Esophagus muscularis mucosa (tissue), 4 donors: ENCODE results near the gene METAP1D. TPM values are rescaled to one million over a fixed set of nuclear protein-coding genes. Genes with fewer than 3 reads are reported as not detected.
"Not testable (repeated sequence)": the region's sequence is repeated elsewhere in the genome, so short reads cannot be mapped to it uniquely, and the experiment has no call there.

Experiments used
- DNase-seq: peaks from one replicate; pipeline ENCODE4 v3.0.0-alpha.2; 2017; ENCODE audit errors: extremely low spot score
- H3K27ac ChIP-seq, 4 donors: fragments of 200-600 bp; sonication (generic); replicated peaks in 1 of 4; 1 replicate in 3 of 4; 2 replicates in 1 of 4; pipeline ENCODE4 v1.5.1; 2016 to 2019; ENCODE audit warnings: mild to moderate bottlenecking in 1 of 4
- H3K27me3 ChIP-seq, 4 donors: fragments of 200-600 bp; sonication (generic); one replicate each; pipeline versions ENCODE4 v1.5.1 to v1.6.0; 2016 to 2019
- H3K36me3 ChIP-seq, 4 donors: fragments of 200-600 bp; sonication (generic); one replicate each; pipeline ENCODE4 v1.5.1; 2016 to 2019
- H3K4me1 ChIP-seq, 4 donors: fragments of 200-600 bp; sonication (generic); one replicate each; pipeline ENCODE4 v1.5.1; 2016 to 2019
- H3K4me3 ChIP-seq, 4 donors: fragments of 200-600 bp; sonication (generic); 1 replicate in 2 of 4; 2 replicates in 2 of 4; pipeline ENCODE4 v1.5.1; 2016 to 2019; ENCODE audit warnings: mild to moderate bottlenecking in 4 of 4, moderate library complexity in 1 of 4
- H3K9me3 ChIP-seq, 4 donors: fragments of 200-600 bp; sonication (generic); 1 replicate in 3 of 4; 2 replicates in 1 of 4; pipeline ENCODE4 v1.5.1; 2016 to 2019
- EP300 ChIP-seq: sonication (generic); formaldehyde crosslinking; IDR thresholded peaks from one replicate; pipeline ENCODE4 v1.6.1; 2017; ENCODE audit warnings: antibody characterized with exemption
- POLR2A ChIP-seq: fragments of 450-650 bp; IDR thresholded peaks from one replicate; pipeline ENCODE4 v1.6.1; 2017; ENCODE audit warnings: antibody characterized with exemption, moderate library complexity, mild to moderate bottlenecking, low read depth
- POLR2AphosphoS5 ChIP-seq, 2 donors: sonication (generic); formaldehyde crosslinking; IDR thresholded peaks; one replicate each; pipeline ENCODE4 v1.6.1; 2017; ENCODE audit warnings: antibody characterized with exemption in 2 of 2
- WGBS: methylation state at CpG from one replicate; pipeline ENCODE4 v1.1.5; 2018; 5-methylcytosine and 5-hydroxymethylcytosine counted together
- intact Hi-C: fragments of 100-400 bp; cut with DNase I; formaldehyde crosslinking; loops from one replicate; pipeline ENCODE4 v1.15.1; 2023
- total RNA-seq, 4 donors: library from RNA; depleted of rRNA; stranded (reverse); fragments of >200 nt; gene quantifications; one replicate each; pipeline versions ENCODE4 v1.1.0 to v1.2.1, GENCODE V29; 2016
- TF ChIP-seq, protein P1 (sequence below), 3 experiments: fragments of 200-600 bp in 2 of 3; fragments of 450-650 bp in 1 of 3; sonication (generic) in 2 of 3; IDR thresholded peaks; one replicate each; pipeline ENCODE4 v1.5.1; 2017 to 2019; ENCODE audit warnings: antibody characterized with exemption in 3 of 3, mild to moderate bottlenecking in 2 of 3, moderate library complexity in 1 of 3

Gene METAP1D
- total RNA-seq, 4 donors from 2014 or later: 3.1 to 6.6 (median 4.1) TPM

GRCh38 chr2:172109988-172110811 is 110.4 kb downstream of the METAP1D start:
- no peak overlapping the region for H3K4me3 ChIP-seq
- intact Hi-C loops: loop anchor here (10.0 kb wide), 2 partner anchors 405 to 515 kb away; no protein-coding TSS in a partner anchor
- H3K27me3 ChIP-seq: peaks cover 10 to 80% (median 39%) of the 10 kb centered on the region in 4 donors
- no peak for DNase-seq
- H3K4me1 ChIP-seq: peaks cover 10 to 25% (median 21%) of the 10 kb centered on the region in 4 donors
- H3K9me3 ChIP-seq: no peaks in the 10 kb centered on the region
- 73% methylated on average over 22 of the region's 31 CpGs for WGBS
- TF ChIP-seq POLR2AphosphoS5 (IDR thresholded peaks at IDR 0.05): no peak
- TF ChIP-seq, protein P1, sequence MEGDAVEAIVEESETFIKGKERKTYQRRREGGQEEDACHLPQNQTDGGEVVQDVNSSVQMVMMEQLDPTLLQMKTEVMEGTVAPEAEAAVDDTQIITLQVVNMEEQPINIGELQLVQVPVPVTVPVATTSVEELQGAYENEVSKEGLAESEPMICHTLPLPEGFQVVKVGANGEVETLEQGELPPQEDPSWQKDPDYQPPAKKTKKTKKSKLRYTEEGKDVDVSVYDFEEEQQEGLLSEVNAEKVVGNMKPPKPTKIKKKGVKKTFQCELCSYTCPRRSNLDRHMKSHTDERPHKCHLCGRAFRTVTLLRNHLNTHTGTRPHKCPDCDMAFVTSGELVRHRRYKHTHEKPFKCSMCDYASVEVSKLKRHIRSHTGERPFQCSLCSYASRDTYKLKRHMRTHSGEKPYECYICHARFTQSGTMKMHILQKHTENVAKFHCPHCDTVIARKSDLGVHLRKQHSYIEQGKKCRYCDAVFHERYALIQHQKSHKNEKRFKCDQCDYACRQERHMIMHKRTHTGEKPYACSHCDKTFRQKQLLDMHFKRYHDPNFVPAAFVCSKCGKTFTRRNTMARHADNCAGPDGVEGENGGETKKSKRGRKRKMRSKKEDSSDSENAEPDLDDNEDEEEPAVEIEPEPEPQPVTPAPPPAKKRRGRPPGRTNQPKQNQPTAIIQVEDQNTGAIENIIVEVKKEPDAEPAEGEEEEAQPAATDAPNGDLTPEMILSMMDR (IDR thresholded peaks at IDR 0.05): no peak
- no peak for TF ChIP-seq EP300
- TF ChIP-seq POLR2A: no peak
- H3K36me3 ChIP-seq: no peaks in the 10 kb centered on the region
- H3K27ac ChIP-seq: no peak overlapping the region

DNA sequence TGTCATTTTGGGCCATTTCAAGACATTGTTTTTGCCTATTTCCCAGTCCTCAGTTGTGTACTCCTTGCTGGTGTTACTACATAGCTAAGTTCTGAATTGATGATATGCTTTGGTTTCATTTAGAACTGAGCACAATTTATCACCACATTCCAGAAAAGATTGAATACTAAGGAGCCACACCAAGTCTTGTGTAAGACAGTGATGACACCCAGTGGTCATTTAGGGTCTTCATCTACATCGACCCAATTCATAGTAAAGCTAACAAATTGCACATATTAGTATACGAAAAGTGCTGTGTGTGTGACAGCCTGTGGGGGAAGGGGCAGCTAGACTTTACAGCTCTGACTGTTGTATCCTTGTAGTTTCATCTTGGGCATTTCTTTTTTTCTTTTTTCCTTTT is 113.9 kb downstream of the METAP1D start:
- no peak for DNase-seq
- no peak overlapping the region for H3K27ac ChIP-seq
- intact Hi-C loops: no loop called here
- WGBS: 32% methylated on average over 2 of the region's 2 CpGs
- peaks cover 0 to under 1% (median 0%) of the 10 kb centered on the region in 4 donors for H3K4me1 ChIP-seq
- no peak for TF ChIP-seq EP300
- TF ChIP-seq, protein P1 (IDR thresholded peaks at IDR 0.05): peak in 2 of 3 experiments; percentile 31 to 37
- no peaks in the 10 kb centered on the region for H3K9me3 ChIP-seq
- H3K4me3 ChIP-seq: no peak overlapping the region
- peaks cover 0 to 51% (median 11%) of the 10 kb centered on the region in 4 donors for H3K27me3 ChIP-seq
- no peaks in the 10 kb centered on the region for H3K36me3 ChIP-seq

DNA sequence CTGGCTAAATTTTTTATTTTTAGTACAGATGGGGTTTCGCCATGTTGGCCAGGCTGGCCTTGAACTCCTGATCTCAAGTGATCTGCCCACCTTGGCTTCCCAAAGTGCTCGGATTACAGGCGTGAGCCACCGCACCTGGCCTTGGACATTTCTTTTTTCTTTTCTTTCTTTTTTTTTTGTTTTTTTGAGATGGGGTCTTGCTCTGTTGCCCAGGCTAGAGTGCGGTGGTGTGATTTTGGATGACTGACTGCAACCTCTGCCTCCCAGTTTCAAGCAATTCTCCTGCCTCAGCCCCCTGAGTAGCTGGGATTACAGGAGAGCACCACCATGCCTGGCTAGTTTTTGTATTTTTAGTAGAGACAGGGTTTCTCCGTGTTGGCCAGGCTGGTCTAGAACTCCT is 114.4 kb downstream of the METAP1D start:
- H3K27me3 ChIP-seq: peaks cover 0 to 45% (median 7%) of the 10 kb centered on the region in 4 donors
- H3K36me3 ChIP-seq, intact Hi-C loops, DNase-seq, H3K9me3 ChIP-seq, H3K4me1 ChIP-seq, H3K4me3 ChIP-seq, H3K27ac ChIP-seq: not testable (repeated sequence)
- 93% methylated on average over 6 of the region's 6 CpGs for WGBS

DNA sequence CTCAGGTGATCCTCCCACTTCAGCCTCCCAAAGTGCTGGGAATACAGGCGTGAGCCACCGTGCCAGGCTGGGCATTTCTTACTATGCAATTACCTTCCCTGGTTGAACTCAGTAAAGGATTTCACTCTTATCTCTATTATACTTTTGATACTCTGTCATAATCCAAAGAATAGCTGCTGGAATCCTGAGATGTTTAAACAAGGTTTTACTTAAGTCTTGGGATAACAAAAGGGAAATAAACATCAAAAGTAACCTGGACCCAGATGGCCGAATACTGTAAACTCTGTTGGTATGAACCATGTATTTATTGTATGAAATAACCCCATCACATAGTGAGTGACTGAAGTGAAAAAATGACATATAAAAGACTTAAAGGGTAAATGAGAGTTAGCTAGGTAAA is 114.8 kb downstream of the METAP1D start:
- Histone ChIP-seq H3K9me3 (no peaks in the 10 kb centered on the region), H3K4me3 (no peak overlapping the region), H3K4me1 (no peaks in the 10 kb centered on the region), H3K27ac (no peak overlapping the region), H3K36me3 (no peaks in the 10 kb centered on the region), H3K27me3 (peaks cover 0 to 41% (median 6%) of the 10 kb centered on the region in 4 donors)
- no peak for TF ChIP-seq POLR2A
- no peak for TF ChIP-seq EP300
- TF ChIP-seq, protein P1 (IDR thresholded peaks at IDR 0.05): no peak
- TF ChIP-seq POLR2AphosphoS5 (IDR thresholded peaks at IDR 0.05): no peak
- 76% methylated on average over 3 of the region's 3 CpGs for WGBS
- intact Hi-C loops: no loop called here
- DNase-seq: no peak

- DNase-seq: no peak
- Histone ChIP-seq H3K36me3 (no peaks in the 10 kb centered on the region), H3K27me3 (peaks cover 0 to 29% (median 2%) of the 10 kb centered on the region in 4 donors), H3K9me3 (no peaks in the 10 kb centered on the region), H3K4me3 (no peak overlapping the region), H3K4me1 (no peaks in the 10 kb centered on the region), H3K27ac (no peak overlapping the region)
- 31% methylated on average over 4 of the region's 5 CpGs for WGBS
- no peak for TF ChIP-seq EP300
- TF ChIP-seq, protein P1 (IDR thresholded peaks at IDR 0.05): no peak
- no peak for TF ChIP-seq POLR2A
- TF ChIP-seq POLR2AphosphoS5 (IDR thresholded peaks at IDR 0.05): no peak
- intact Hi-C loops: no loop called here
These were observed 116.4 kb downstream of the METAP1D start for GRCh38 chr2:172116107-172116506.
